SIG-M5 treated with dmso at 0.1 percent for 504 hours (cell line): Measurements from ENCODE around the gene MYO9A.
A peak's percentile ranks its signal among the peaks of the same experiment; 100 is the strongest.

Source experiments
- DNase-seq: peaks from one replicate; lab custom pipeline; 2025; ENCODE audit not compliant: unreplicated experiment; lab: John Stamatoyannopoulos, UW

The MYO9A gene

DNA sequence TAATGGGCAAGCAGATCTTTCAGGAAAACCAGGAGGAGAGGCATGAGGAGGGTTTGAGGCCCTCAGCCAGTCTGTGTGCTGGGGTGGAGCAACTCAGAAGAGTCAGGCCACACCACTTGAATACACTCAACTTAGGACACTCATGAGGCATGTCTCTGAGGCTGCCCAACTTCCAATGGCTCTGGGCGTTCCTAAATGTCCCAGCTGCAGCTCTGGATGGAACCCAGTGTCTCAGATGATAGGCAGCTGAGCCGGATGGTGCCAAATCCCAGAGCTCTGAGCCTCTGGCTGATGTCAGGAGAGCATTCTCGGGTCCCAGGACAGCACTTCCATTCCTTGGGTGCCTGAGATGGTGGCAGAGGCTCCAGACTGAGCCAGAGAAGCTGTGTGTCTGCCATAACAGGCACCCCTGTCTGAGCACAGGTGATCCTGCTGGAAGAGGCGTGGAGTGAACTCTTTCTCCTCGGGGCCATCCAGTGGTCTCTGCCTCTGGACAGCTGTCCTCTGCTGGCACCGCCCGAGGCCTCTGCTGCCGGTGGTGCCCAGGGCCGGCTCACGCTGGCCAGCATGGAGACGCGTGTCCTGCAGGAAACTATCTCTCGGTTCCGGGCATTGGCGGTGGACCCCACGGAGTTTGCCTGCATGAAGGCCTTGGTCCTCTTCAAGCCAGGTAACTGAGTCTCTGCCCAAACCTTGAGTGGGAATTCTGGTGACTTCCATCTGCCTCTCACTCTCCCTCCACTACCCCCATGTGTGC, 304.8 kb downstream of the MYO9A start:
- no peak for DNase-seq

- no peak for DNase-seq
These were observed 305.9 kb downstream of the MYO9A start for GRCh38 chr15:71811752-71812735.

DNA sequence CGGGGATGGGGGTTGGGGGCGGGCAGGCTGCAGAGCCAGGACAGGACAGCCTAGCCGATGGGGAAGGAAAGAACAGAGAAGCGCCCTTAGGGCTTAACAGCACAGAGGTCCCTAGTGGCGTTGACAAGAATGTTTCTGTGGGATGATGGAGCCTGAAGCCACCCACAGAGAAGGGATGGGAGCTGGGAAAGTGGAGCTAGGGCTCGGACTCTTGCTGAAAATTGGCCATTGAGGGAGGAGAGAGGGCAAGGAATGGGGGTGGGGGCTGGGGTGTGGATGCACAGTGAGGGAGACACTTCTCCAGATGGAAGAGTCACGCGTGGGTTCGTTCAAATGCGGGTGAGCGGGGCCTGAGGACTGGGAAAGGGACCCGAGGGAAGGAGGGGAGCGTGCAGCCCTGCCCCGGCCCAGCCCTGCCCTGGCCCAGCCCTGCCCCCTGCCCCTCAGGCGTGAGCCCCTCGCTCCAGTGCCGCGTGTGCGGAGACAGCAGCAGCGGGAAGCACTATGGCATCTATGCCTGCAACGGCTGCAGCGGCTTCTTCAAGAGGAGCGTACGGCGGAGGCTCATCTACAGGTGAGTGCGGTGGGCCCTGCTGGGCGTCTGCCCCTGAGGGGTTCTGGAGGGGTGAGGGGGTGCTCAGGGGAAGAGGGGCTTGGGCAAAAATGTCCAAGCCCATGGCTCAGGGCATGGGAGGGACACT, 306.8 kb downstream of the MYO9A start:
- DNase-seq = no peak

DNA sequence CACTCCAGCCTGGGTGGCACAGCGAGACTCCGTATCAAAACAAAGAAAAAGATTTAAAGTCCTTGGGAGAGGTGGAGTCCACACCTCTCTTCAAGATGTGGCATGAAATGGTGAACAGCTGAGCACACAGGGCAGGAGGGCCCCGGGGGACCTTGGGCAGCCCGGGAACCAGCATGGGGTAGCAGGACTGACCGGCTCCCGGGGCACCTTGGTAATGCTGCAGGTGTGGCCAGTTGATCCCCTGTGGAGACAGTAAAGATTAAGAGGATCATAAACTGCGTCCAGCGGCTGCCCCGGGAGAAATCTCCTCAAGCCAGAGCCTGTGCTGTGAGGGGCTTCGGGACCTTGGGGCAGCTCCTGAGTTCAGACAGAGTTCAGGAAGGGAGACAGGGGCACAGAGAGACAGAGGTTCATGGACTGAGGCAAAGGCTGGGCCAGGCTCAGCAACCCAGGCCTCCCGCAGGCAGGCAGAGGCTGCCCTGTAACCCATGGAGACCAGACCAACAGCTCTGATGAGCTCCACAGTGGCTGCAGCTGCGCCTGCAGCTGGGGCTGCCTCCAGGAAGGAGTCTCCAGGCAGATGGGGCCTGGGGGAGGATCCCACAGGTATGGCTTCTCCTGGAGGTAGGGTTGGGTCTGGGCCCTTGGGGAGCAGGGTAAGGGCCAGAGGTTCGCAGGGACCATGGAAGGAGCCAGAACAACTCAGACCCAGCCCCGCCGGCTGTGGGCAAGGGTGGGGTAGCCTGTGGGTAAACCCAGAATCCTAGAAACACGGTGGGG, 307.5 kb downstream of the MYO9A start, which contains the start of gene NR2E3:
Gene NR2E3 (plus strand): TSS at position 299 of the 780 bp plus-strand sequence. CDS start 190 bp downstream, at position 489.
- no peak for DNase-seq

GRCh38 chr15:71809346-71809745, 308.6 kb downstream of the MYO9A start:
- DNase-seq = no peak

- DNase-seq = no peak
These were observed 309.5 kb downstream of the MYO9A start for GRCh38 chr15:71808311-71809020.

GRCh38 chr15:71807691-71808091, 310.3 kb downstream of the MYO9A start:
- no peak for DNase-seq

DNA sequence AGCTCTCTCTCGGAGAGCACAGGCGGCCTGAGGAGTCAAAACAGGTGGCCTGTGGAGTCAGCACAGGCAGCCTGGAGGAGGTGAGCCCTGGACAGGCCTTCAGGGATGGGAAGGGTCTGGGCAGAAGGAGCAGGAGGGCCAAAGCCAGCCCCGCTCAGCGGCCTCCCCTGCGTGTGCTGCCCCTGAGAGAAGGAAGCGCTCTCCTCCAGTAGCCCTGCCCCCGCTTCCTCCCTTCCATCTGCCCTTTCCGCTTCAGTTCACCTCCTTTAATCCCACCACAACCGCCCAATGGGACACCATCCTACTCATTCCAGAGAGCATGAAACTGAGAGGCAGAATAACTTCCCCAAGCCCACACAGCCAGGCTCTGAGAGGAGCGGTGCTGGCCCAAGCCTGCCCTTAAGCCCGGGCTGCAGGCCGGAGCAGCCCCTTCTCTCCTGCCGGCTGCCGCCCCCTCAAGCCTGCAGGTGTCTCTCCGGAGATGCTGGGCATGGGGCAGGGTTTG, 310.8 kb downstream of the MYO9A start:
- no peak for DNase-seq

- DNase-seq = no peak
These were observed 311.5 kb downstream of the MYO9A start for GRCh38 chr15:71806452-71806931.

DNA sequence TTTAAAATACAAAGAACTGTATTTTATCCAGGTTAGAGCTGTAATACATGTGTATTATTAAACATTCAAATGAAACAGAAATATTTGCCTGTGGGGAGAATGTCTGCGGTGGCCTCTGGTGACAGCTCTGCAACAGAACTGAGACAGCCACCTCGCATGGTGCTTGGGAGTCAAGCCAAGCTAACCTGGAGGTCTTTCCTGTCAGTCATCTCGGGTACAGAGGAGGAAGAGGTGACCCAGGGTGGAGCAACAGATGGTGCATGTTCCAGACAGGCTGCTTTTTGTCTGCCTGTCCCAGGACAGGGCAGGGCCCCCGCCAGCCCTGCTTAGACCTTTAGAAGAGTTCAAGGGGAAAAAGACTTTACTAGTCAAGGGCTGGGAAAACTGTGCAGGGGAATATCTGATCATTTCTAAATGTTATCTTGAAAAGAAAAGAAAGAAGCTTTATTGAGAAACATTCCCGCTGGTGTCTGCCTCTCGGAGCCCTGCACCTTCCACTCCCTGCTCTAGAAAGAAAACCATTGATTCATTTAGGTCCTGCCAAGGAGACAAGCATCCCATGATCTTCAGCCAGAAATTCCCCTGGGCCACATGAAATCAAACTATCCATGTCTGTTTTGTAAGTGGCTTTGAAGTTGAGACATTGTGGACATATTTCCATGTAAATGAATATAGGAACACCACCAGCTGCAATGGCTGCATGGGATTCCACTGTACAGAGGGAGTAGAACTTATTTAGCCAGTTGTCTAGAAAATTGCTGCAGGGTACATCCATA, 313.1 kb downstream of the MYO9A start:
- no peak for DNase-seq

GRCh38 chr15:71804226-71804625, 313.7 kb downstream of the MYO9A start:
- DNase-seq = no peak

DNA sequence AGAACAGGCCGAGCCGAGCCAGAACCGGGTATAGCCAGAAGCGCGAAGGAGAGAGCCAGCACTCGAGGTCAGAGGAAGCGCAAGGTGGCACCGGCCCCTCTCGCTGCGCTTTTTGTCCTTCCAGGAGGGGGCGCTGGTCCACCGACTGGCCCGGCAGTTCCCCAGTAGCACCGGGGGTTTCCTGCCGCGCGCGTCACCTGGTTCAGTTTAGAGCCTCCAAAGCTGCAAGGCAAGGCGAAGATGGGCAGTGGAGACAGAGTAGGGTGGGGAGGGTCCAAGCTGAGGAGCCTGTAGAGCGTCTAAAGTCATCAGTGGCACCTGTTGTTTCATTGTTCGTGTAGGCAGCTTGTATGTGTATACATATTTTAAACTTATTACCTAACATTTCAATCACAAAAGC, 315.2 kb downstream of the MYO9A start:
- DNase-seq = no peak

- no peak for DNase-seq
These were observed 315.9 kb downstream of the MYO9A start for GRCh38 chr15:71801935-71802655.

DNA sequence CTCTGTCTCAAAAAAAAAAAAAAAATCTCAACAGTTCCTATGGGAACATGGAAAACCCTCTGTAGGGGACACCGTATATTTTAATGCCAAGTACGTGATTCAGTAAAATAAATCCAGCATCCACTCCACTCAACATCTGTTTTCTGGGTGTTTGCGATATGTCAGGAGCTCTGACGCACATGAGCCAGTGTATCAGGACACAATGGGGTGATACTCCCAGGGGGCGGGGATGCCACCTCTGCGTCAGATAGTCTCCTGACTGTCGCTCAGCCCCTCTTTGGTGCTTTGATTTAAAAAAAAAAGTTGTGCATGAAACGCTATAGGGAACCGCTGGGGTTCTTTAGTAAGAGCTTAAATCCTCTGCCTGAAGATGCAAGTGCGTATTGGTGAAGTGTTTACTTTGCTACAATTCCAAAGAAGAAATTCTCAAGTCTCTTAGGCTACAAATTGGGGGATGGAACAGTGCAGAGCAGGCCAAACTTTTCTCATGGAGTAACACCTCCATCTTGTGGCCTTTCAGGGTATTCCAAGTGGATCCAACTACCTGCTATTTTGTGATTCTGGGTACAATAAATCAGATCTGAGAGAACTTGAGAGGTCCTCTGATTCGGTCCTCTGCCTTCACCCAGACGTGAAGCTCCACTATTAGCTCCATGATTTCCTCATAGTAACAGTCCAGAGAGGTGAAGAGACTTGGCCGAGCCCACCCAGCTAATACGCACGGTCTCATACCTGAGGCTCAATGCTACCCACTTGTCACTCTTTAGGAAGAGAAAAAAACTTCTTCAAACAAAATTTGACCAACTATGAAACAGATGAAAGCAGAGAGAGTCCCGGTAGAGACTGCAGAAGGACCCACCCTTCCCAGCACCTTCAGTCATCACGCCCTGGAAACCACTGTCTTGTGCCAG, 316.9 kb downstream of the MYO9A start:
- peak; percentile 72 for DNase-seq

DNA sequence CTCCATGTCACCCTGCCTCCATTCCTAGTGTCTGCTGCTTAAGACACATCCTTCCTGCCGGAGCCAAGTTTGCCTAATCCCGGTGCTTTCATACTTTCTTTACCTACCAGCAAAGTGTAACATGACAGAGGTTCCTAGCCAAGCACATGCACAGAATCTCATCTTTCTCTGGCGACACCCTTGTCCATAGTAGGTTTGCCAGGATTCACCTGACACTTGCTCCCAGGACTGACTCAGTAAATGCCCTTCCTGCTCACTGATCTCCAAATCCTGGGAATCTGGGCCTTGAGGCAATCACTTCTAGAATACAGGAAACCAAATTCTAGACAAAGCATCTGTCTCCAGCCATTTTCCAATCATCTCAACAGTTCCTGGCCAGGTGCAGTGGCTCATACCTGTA, 317.8 kb downstream of the MYO9A start:
- DNase-seq = no peak

DNA sequence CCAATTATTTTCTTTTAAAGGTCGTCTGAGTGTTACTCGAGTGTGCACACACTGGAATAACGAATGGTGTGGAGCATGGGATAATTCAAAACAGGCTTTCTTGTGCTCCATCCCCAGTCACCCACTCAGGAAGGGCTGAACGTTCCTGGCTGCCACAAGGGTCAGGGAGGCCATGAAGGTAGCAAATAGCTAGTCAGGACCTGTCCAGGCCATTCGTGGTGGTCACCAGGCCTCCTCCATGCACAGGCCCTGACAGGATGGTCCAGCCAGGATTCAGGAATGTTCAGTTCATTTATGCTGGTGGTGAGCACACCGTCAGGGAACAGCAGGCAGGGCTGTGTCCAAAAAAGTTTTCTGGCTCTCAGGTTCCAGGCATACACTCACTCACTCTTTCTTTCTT, 319.3 kb downstream of the MYO9A start:
- no peak for DNase-seq

- DNase-seq = peak; percentile 12
These were observed 325.4 kb downstream of the MYO9A start for GRCh38 chr15:71792521-71792920.
